Adrenal gland (tissue), 5 donors: Measurements from ENCODE around the gene PCLO.

Source experiments
- CTCF ChIP-seq, 6 experiments: fragments of 450-650 bp in 4 of 6; fragments of 200-600 bp in 2 of 6; sonication (generic) in 1 of 6; IDR thresholded peaks; 1 replicate in 5 of 6; 2 replicates in 1 of 6; pipeline versions ENCODE4 v1.5.1 to v1.8.0; 2016 to 2021; ENCODE audit warnings: antibody characterized with exemption in 6 of 6, mild to moderate bottlenecking in 2 of 6, moderate library complexity in 1 of 6
- POLR2A ChIP-seq, 2 donors: fragments of 450-650 bp; IDR thresholded peaks; one replicate each; pipeline ENCODE4 v1.6.1; 2017; ENCODE audit warnings: antibody characterized with exemption in 2 of 2, mild to moderate bottlenecking in 2 of 2, moderate library complexity in 1 of 2
- donor health status: DM: no; HTN: no; CAD: no.

- TF ChIP-seq CTCF (IDR thresholded peaks at IDR 0.05) (no peak), POLR2A (IDR thresholded peaks at IDR 0.05) (no peak)
Observed at GRCh38 chr7:83149466-83149865, 13.2 kb downstream of the PCLO start.
